Stimulated activated CD4-positive, alpha-beta T cell treated with anti-CD3 and anti-CD28 coated beads, TNF-alpha, amount 100 ng/mL, for 24 hours (primary cell): ENCODE results near the gene SHC2.
"Not testable (repeated sequence)": the region's sequence is repeated elsewhere in the genome, so short reads cannot be mapped to it uniquely, and the experiment has no call there.

Experiments
- DNase-seq, 3 experiments: peaks; one replicate each; pipeline ENCODE4 v3.0.0-alpha.2; 2020; ENCODE audit warnings: low read depth in 3 of 3

SHC2 gene

GRCh38 chr19:406135-406781, 54.6 kb downstream of the SHC2 start:
- no peak for DNase-seq

- DNase-seq = no peak
These were observed 55.5 kb downstream of the SHC2 start for GRCh38 chr19:405121-405965.

GRCh38 chr19:403221-404027, 57.4 kb downstream of the SHC2 start:
- DNase-seq = no peak

- no peak for DNase-seq
These were observed 58.0 kb downstream of the SHC2 start for GRCh38 chr19:402786-403185.

GRCh38 chr19:401866-402511, 58.8 kb downstream of the SHC2 start:
- no peak for DNase-seq

GRCh38 chr19:400976-401865, 59.6 kb downstream of the SHC2 start:
- no peak for DNase-seq

- no peak for DNase-seq
These were observed 61.5 kb downstream of the SHC2 start for GRCh38 chr19:399370-399769.

GRCh38 chr19:398719-399118, 62.1 kb downstream of the SHC2 start:
- no peak for DNase-seq

GRCh38 chr19:397941-398706, 62.7 kb downstream of the SHC2 start:
- DNase-seq = no peak

- DNase-seq = no peak
These were observed 63.5 kb downstream of the SHC2 start for GRCh38 chr19:397321-397720.

- no peak for DNase-seq
These were observed 65.4 kb downstream of the SHC2 start for GRCh38 chr19:395467-395866.

- DNase-seq = not testable (repeated sequence)
These were observed 66.0 kb downstream of the SHC2 start for GRCh38 chr19:394857-395256.

GRCh38 chr19:393560-393959, 67.3 kb downstream of the SHC2 start:
- not testable (repeated sequence) for DNase-seq

GRCh38 chr19:392375-392970, 68.4 kb downstream of the SHC2 start:
- DNase-seq = no peak

GRCh38 chr19:391726-392374, 69.0 kb downstream of the SHC2 start:
- no peak for DNase-seq

- DNase-seq = no peak
These were observed 69.7 kb downstream of the SHC2 start for GRCh38 chr19:391207-391557.

GRCh38 chr19:390386-391206, 70.2 kb downstream of the SHC2 start:
- no peak for DNase-seq

- no peak for DNase-seq
These were observed 70.9 kb downstream of the SHC2 start for GRCh38 chr19:389935-390289.
